Peyer's patch (tissue), 4 donors: ENCODE results near the gene ISLR2.
"Not testable (repeated sequence)": the region's sequence is repeated elsewhere in the genome, so short reads cannot be mapped to it uniquely, and the experiment has no call there.

ENCODE experiments used
- POLR2A ChIP-seq, 2 donors: fragments of 450-650 bp; IDR thresholded peaks; one replicate each; pipeline ENCODE4 v1.5.1; 2017; ENCODE audit warnings: antibody characterized with exemption in 2 of 2, mild to moderate bottlenecking in 2 of 2, moderate library complexity in 2 of 2
- TF ChIP-seq, protein P1 (sequence below), 6 experiments: fragments of 450-650 bp in 4 of 6; fragments of 200-600 bp in 2 of 6; sonication (generic) in 1 of 6; IDR thresholded peaks; one replicate each; pipeline ENCODE4 v1.5.1; 2017 to 2019; ENCODE audit warnings: antibody characterized with exemption in 6 of 6, mild to moderate bottlenecking in 3 of 6, moderate library complexity in 1 of 6

DNA sequence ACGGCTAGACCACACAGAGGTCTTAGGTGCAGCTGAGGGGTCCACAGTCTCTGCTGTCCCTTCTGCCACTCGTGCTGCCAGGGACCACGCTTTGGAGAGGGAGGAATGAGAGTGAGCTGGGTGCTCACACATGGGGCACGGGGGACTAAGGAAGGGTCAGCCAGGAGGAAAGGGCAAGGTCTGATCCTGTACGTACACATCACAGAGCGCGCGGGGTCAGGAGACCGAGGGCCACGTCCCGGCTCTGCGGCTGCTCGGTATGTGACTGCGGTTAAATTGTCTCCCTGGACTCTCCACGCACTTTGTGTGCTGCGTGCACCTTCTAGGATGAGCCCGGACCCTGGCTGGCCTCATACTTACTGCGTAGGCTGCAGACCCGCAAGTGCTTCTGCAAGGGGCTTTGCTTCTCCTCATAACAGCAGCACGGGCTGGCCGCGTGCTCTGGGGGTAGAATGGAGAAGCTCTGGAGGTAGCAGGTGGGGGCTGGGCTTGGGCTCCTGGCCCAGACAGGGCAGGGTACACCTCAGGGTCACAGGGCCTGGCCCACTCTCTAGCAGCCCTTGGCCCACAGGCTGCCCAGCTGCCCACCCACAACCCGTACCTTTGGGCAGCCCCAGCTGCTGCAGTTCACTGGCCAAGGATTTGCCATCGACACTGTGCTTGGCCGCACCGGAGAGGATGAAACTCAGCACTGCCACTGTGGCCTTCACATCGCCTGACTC is 33.5 kb upstream of the ISLR2 start:
- TF ChIP-seq, protein P1, sequence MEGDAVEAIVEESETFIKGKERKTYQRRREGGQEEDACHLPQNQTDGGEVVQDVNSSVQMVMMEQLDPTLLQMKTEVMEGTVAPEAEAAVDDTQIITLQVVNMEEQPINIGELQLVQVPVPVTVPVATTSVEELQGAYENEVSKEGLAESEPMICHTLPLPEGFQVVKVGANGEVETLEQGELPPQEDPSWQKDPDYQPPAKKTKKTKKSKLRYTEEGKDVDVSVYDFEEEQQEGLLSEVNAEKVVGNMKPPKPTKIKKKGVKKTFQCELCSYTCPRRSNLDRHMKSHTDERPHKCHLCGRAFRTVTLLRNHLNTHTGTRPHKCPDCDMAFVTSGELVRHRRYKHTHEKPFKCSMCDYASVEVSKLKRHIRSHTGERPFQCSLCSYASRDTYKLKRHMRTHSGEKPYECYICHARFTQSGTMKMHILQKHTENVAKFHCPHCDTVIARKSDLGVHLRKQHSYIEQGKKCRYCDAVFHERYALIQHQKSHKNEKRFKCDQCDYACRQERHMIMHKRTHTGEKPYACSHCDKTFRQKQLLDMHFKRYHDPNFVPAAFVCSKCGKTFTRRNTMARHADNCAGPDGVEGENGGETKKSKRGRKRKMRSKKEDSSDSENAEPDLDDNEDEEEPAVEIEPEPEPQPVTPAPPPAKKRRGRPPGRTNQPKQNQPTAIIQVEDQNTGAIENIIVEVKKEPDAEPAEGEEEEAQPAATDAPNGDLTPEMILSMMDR (IDR thresholded peaks at IDR 0.05) = not testable (repeated sequence)
- not testable (repeated sequence) for TF ChIP-seq POLR2A (IDR thresholded peaks at IDR 0.05)
